HUES48 (cell line): Measurements from ENCODE around the gene FDXR.

Source experiments
- H3K27ac ChIP-seq: one replicate; pipeline ENCODE4 v1.7.0; 2013; ENCODE audit warnings: low read depth, low read length, inconsistent platforms
- H3K27me3 ChIP-seq: 2 replicates; pipeline ENCODE4 v1.6.1; 2013; ENCODE audit warnings: mild to moderate bottlenecking, low read length; ENCODE audit not compliant: control insufficient read depth, insufficient read depth
- H3K36me3 ChIP-seq: 2 replicates; pipeline ENCODE4 v1.6.1; 2013; ENCODE audit warnings: low read length; ENCODE audit not compliant: control insufficient read depth, insufficient read depth
- H3K4me1 ChIP-seq: 2 replicates; pipeline ENCODE4 v1.6.1; 2013; ENCODE audit warnings: mild to moderate bottlenecking, low read length; ENCODE audit not compliant: control insufficient read depth, insufficient read depth
- H3K4me3 ChIP-seq: 2 replicates; pipeline ENCODE4 v1.5.1; 2013; ENCODE audit warnings: mild to moderate bottlenecking, low read depth, low read length
- H3K9ac ChIP-seq: 2 replicates; pipeline ENCODE4 v1.6.1; 2013; ENCODE audit warnings: mild to moderate bottlenecking, low read depth, low read length, moderate library complexity
- H3K9me3 ChIP-seq: 2 replicates; pipeline ENCODE4 v1.6.1; 2013; ENCODE audit warnings: low read length; ENCODE audit not compliant: control insufficient read depth, insufficient read depth

Gene FDXR

GRCh38 chr17:74842599-74843351 is 30.0 kb downstream of the FDXR start:
- H3K9ac ChIP-seq, result no peak overlapping the region
- peak overlapping the region; percentile 63 for H3K4me3 ChIP-seq
- H3K9me3 ChIP-seq, result no peaks in the 10 kb centered on the region
- H3K27me3 ChIP-seq, result peaks cover 52% of the 10 kb centered on the region
- no peak overlapping the region for H3K27ac ChIP-seq
- H3K36me3 ChIP-seq, result no peaks in the 10 kb centered on the region
- peaks cover 25% of the 10 kb centered on the region for H3K4me1 ChIP-seq

DNA sequence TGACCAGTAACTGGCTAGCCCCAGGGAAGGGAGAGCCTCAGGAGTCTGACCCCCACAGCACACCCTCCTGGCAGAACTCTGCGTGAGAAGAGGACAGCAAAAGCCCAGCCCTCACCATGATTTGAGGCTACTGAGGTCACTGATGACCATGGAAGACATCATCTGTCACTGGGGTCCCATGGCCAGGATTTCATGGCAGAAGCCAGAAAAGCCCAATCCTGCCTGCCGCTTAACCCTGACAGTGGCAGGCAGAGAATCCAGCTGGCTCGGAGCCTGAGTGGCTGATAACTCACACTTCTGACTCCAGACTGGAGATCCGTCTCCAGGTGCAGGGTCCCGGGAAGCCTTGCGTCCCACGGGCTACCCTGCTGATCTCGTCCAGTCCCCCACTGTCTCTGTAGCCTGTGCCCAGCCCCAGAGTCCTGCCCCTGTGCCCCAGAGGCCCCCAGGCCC is 30.6 kb downstream of the FDXR start:
- Histone ChIP-seq H3K4me3 (peak overlapping the region; percentile 63; the same call in 1 of the 2 replicates), H3K9me3 (no peaks in the 10 kb centered on the region), H3K27me3 (peaks cover 52% of the 10 kb centered on the region), H3K9ac (no peak overlapping the region), H3K36me3 (no peaks in the 10 kb centered on the region), H3K4me1 (peaks cover 25% of the 10 kb centered on the region), H3K27ac (no peak overlapping the region)

DNA sequence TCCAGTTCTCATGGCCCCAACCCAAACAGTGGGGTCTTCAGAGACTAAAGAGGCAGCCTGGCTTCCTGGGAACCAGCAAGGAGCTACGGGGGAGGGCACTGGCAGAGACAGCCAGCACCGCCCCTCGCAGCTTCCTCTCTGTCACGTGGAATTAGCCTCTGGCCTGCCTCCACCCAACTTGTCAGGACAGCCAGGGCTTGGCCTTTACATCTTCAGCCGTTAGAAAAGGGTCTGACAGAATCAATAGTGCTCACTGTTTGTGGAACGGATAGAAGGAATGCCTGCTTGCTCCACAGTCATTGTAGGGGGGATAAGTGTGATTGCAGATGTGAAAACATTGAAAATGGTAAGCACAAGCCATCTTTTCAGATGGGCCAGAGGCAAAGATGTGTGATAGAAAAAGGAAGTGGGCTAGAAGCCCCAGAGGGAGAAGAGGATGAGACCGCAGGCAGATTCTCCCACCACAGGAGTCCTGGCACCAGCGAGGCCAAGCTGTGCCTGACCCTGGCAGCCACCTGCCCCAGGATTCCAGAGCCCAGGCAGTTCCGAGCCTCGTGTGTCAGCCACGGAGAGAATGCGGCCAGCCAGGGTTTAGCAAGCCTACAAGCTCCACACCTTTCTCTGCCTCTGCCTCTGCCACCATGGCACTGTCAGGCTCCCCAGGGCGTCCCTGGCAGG is 31.7 kb downstream of the FDXR start:
- Histone ChIP-seq H3K27ac (no peak overlapping the region), H3K9ac (no peak overlapping the region), H3K4me1 (peaks cover 25% of the 10 kb centered on the region), H3K27me3 (peaks cover 44% of the 10 kb centered on the region), H3K4me3 (no peak overlapping the region), H3K9me3 (no peaks in the 10 kb centered on the region), H3K36me3 (peaks cover 3% of the 10 kb centered on the region; the same call in 1 of the 2 replicates)

DNA sequence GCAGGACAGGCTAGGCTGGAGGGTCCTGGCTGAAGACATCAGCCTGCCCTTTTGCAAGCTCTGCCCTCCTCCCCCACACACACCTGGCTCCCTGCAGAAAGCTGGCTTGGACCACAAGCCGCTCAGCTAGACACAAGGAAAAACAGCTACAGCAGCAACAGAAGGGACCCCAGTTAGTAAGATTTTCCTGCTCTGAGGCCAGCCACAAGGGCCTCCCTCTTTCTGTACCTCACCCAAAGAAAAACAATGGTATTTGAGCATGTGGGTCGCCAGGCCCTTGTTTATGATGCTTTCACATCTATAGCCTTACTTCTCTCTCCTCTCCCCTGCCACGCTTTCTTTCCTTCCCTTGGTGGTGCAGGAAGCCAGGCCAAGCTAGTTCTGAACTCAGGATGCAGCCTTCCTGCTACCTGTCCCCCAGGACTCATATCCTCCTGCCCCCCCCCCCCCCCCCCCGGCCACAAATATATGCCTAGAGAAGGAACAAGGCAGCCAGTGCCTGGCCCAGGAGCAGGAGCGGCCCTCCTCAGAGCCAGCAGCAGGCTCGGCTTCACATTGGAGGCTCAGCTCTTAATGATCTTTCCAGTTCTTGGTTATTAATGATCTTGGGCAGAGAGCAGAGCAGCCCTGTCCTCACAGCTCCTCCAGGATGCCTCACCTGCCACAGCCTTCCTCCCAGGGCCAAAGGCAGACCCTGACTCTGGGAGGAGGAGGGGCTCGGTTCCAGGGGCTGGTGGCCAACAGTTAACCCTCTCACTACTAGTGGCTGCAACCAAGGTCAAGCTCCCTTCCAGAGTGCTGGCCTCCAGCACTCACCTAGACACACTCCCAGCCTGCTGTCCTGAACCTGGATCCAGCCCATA is 32.6 kb downstream of the FDXR start:
- Histone ChIP-seq H3K27ac (no peak overlapping the region), H3K9me3 (no peaks in the 10 kb centered on the region), H3K27me3 (peaks cover 38% of the 10 kb centered on the region), H3K36me3 (peaks cover 6% of the 10 kb centered on the region; the same call in 1 of the 2 replicates), H3K4me1 (peaks cover 25% of the 10 kb centered on the region), H3K9ac (no peak overlapping the region), H3K4me3 (no peak overlapping the region)

DNA sequence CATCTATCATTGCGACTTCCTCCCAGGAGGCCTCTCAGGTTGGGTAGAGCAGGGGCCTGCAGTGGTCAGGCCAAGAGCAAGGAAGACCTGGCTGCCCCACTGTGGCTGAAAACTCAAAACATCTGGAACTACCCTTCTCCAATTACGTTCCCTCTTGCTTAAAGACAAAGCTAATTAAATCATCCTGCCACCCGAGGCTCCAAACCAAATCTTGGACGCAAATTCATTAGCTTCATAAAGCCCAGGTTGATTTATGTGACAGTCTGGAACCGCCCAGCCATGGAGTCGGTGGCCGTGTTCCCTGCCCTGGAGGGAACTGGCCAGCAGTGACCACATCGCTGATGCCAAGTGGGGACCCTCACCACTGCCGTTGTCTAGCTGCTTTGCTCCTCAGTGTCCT is 34.5 kb downstream of the FDXR start:
- Histone ChIP-seq H3K9ac (no peak overlapping the region), H3K27me3 (peaks cover 21% of the 10 kb centered on the region), H3K9me3 (no peaks in the 10 kb centered on the region), H3K36me3 (peaks cover 6% of the 10 kb centered on the region; the same call in 1 of the 2 replicates), H3K4me1 (peaks cover 25% of the 10 kb centered on the region), H3K27ac (no peak overlapping the region), H3K4me3 (no peak overlapping the region)

DNA sequence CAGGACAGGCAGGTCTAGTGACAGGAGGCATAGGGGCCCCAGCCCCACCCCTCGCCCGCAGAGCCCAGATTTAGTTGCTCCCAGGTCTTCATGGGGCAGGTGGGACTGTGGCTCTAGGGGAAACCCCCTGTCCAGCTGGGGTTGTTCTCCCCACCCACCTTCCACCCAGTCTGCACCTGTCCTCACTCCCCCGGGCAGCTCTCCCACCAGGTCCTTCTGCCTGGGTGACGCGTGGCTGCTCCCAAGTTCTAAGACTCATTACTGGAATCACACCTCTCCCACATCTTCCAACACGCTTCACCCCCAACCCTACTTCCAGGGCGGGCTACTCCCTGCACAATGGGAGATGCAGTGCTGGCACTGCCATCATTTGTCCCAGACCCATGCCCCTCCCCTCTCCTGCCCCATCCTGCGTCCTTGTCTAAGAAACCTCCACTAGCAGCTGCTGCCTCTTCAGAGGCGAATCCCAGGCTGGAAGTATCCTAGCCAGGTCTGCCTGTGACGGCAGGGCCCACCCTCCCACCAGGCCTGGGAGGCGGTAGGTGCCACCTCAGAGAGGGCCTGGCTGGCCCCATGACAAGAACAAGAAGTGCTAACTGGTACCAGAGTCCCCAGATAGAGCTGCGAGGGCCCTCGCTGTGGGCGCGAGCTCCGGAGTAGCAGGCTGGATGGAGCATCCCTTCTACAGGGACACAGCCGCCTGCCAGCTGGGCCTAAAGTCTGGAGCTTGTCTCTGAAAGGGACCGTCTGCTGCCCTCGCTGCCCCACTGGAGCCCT is 35.9 kb downstream of the FDXR start:
- Histone ChIP-seq H3K4me3 (no peak overlapping the region), H3K36me3 (peaks cover 6% of the 10 kb centered on the region; the same call in 1 of the 2 replicates), H3K27ac (no peak overlapping the region), H3K4me1 (peaks cover 19% of the 10 kb centered on the region), H3K27me3 (peaks cover 9% of the 10 kb centered on the region), H3K9ac (no peak overlapping the region), H3K9me3 (no peaks in the 10 kb centered on the region)

DNA sequence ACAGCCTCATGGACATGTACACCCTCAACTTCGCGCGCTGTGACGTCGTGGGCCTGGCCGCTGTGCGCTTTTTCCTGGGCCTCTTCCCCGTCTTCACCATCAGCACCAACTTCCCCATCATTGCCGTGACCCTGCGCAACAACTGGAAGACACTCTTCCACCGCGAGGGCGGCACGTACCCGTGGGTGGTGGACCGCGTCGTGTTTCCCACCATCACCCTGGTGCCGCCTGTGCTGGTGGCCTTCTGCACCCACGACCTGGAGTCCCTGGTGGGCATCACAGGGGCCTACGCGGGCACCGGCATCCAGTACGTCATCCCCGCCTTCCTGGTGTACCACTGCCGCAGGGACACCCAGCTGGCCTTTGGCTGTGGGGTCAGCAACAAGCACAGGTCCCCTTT is 36.6 kb downstream of the FDXR start:
- Histone ChIP-seq H3K4me3 (no peak overlapping the region), H3K36me3 (peaks cover 6% of the 10 kb centered on the region; the same call in 1 of the 2 replicates), H3K4me1 (peaks cover 15% of the 10 kb centered on the region), H3K9ac (no peak overlapping the region), H3K9me3 (no peaks in the 10 kb centered on the region), H3K27me3 (peaks cover 2% of the 10 kb centered on the region; the same call in 1 of the 2 replicates), H3K27ac (no peak overlapping the region)

GRCh38 chr17:74833501-74834377 is 39.1 kb downstream of the FDXR start:
- no peak overlapping the region for H3K9ac ChIP-seq

GRCh38 chr17:74832421-74832820 is 40.4 kb downstream of the FDXR start:
- Histone ChIP-seq H3K27ac (no peak overlapping the region), H3K4me3 (no peak overlapping the region), H3K4me1 (no peaks in the 10 kb centered on the region), H3K9me3 (no peaks in the 10 kb centered on the region), H3K36me3 (peaks cover 8% of the 10 kb centered on the region; the same call in 1 of the 2 replicates), H3K27me3 (no peaks in the 10 kb centered on the region), H3K9ac (no peak overlapping the region)

More at GRCh38 chr17:74833501-74834377, 39.1 kb downstream of the FDXR start:
- Histone ChIP-seq H3K36me3 (peaks cover 8% of the 10 kb centered on the region; the same call in 1 of the 2 replicates), H3K4me1 (no peaks in the 10 kb centered on the region), H3K9me3 (no peaks in the 10 kb centered on the region), H3K4me3 (no peak overlapping the region), H3K27me3 (no peaks in the 10 kb centered on the region; the same call in 1 of the 2 replicates), H3K27ac (no peak overlapping the region)
